HG03064 (cell line): ENCODE measurements around the gene APC.
A peak's percentile ranks its signal among the peaks of the same experiment; 100 is the strongest.
"Not testable (repeated sequence)": the region's sequence is repeated elsewhere in the genome, so short reads cannot be mapped to it uniquely, and the experiment has no call there.

ENCODE experiments used
- ATAC-seq: cut with Tn5 transposase; IDR thresholded peaks from one replicate; pipeline ENCODE4 v1.9.1; 2021; ENCODE audit warnings: low read depth; ENCODE audit not compliant: unreplicated experiment

Gene APC

DNA sequence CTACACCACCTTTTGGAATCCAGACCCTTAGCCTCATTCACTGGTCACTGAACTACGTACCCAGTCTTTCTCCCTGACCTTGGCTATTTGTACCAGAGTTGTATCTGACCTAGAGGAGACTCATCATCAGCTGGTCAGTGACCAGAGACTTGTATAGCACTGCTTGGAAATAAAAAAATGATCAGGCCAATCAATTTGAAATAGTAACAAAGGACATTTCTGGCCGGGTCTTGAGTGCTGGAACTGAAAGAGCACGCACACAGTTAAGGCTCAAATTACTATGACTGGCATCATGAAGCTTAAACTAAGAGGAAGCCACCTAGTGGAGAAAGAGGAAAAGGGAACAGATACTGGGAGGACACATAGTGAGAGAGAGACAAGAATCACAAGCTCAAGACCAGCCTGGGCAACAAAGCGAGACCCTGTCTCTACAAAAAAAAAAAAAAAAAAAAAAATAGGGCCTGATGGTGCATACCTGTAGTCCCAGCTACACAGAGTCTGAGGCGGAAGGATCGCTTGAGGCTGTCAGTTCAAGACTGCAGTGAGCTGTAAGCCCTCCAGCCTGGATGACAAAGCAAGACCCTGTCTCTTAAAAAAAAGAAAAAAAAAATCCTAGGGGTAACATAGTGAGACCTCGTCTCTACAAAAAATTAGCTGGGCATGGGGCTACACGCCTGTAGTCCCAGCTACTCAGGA is 110.6 kb downstream of the APC start:
- ATAC-seq, result peak; percentile 100

DNA sequence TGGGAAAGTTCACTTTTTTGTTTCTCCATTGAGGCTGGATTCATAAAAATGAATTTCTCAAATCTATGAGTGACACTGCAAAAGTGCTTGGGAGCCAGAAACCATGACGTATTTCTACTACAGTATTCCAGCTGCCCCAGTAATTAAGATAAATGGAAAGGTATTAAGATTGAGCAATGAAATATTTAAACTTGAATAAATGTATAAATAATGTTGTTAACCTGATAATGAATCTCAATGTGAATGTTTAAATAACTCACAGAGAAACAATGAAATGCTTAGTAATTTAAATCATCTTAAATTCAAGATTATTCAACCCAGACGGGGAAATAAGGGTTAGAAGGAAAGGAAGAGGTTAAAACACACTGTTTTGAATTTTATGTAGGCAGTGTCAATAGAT is 112.2 kb downstream of the APC start:
- ATAC-seq, result no peak

DNA sequence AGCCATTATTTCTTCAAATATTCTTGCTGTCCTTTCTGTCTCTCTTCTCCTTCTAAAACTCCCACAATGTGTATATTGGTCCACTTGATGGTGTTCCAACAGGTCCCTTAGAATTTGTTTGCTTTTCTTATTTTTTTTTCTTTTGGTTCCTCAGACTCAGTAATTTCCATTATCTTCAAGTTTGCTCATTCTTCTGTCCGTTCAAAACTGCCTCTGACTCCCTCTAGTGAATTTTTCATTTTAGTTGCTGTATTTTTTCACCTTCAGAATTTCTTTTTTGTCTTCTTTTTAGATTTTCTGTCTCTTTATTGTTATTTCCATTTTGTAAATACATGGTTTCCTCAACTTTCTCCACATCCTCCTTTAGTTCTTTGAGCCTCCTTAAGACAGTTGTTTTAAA is 117.0 kb downstream of the APC start:
- ATAC-seq, result no peak

DNA sequence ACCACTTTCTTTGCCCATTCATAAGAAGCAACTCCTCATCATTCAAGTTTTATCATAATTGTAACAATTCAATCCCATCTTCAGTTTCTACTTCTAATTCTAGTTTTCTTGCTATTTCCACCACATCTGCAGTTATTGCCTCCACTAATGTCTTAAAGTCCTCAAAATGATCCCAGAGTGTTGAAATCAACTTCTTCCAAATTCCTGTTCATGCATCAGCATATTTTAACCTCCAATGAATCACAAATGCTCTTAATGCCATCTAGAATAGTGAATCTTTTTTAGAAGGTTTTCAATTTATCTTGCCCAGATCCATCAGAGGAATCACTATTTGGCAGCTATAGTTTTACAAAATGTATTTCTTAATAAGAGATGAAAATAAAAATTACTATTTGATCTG is 120.2 kb downstream of the APC start:
- ATAC-seq, result no peak

DNA sequence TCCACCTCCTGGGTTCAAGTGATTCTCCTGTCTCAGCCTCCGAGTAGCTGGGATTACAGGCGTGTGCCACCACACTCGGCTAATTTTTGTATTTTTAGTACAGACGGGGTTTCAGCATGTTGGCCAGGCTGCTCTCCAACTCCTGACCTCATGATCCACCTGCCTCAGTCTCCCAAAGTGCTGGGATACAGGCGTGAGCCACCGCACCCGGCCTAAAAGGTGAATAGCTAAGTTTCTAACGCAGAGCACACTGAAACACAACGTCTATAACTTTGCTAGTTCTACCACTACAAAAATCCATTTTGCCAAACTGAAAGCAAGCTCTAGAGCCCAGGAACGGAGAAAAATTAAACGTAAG is 122.9 kb downstream of the APC start:
- not testable (repeated sequence) for ATAC-seq

DNA sequence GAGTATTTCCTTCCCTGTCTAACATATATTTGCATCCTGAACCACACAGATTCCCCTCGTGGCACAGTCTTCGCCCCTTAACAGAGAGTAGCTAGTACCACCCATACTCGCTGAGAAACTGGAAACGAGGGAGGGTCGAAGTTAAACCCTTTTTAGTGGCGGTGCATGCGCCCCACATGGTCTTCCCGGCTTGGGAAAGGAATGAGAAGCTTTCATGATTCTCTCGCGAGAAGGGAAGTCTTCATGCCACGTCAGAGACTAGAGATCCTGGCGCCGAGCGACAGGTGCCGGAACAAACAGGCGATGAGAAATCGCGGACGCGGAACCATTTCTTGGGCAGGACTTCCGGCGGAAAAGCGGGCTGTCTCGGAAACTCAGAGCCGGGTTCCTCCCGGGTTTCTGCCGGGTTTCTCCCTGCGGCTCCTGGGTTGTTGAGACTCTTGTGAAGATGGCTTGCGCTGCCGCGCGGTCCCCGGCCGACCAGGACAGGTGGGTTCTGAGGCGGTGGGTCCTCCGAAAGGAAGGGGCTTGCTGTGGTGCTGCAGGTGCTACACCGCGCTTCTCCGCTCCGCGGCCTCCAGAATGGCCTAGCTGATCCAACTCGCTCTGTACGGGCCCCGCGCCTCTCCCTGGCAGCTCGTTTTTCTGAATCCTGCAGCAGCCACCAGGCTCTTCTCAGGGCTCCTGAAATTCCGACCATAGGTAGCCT is 123.4 kb downstream of the APC start, which contains the start of gene SRP19:
Gene SRP19 (plus strand): TSS at position 359 of the 709 bp plus-strand sequence. CDS start 90 bp downstream, at position 449.
- ATAC-seq, result peak; percentile 99

DNA sequence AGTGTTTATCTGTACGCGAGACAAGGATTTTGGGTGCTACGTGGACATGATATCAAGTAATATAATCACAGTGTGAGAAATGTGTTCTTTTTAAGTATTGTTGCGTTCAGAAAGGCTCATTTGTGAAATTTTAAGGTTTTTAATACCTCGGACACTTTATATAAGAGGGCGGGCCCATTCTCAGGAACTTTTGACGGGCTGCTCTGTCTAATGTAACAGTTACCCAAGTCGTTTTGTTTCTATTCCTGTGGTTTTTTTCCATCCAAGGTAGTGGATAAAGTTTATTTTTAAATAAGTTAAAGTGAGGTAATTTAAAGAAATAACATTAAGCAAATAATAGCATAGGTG is 123.9 kb downstream of the APC start:
- ATAC-seq, result no peak

DNA sequence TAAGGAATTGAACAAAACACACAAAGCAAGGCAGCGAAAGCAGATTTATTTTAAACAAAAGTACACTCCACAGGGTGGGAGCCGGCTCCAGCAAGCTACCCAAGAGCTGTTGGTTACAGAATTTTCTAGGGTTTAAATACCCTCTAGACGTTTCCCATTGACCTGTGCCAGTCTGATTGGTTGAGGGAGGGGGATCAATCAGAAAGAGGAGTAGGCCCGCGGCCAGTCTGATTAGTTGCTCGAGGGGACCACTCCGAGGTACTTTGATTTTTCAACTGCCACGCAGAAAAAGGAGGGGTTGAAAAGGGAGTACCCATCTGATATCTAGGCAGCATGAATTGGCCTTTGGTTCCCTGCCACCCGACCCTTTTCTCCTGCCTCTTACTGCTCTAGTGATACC is 124.4 kb downstream of the APC start:
- ATAC-seq, result no peak

DNA sequence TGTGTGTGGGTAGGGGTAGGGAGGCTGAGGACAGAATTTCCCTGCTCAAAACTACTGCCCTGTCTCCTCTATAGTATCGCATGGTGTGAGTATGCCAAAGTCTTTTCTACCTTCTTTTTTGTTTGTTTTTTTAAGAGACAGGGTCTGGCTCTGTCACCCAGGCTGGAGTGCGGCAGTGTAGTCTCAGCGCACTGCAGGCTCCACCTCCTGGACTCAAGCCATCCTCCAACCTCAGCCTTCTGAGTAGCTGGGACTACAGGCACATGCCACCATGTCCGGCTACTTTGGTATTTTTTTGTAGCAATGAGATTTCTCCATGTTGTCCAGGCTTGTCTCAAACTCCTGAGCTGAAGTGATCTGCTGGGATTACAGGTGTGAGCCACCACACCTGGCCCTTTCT is 125.9 kb downstream of the APC start:
- ATAC-seq, result no peak

DNA sequence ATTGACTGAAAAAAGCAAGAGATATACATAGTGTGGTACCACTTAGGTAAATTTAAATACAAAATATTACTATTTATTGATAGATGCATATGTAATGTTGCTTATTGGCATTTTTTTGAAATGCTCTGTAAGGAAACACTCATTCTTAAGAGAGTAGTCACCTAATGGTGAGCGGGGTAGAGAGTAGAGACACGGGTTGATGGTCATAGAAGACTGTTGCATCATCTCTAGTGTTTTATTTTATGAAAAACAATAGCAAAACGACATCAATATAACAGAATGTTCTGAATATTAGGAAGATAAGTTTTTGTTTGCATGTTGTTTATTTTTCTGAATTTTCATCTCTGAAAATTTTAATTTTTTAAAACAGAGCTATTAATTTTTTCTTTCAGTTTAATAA is 127.4 kb downstream of the APC start:
- no peak for ATAC-seq

DNA sequence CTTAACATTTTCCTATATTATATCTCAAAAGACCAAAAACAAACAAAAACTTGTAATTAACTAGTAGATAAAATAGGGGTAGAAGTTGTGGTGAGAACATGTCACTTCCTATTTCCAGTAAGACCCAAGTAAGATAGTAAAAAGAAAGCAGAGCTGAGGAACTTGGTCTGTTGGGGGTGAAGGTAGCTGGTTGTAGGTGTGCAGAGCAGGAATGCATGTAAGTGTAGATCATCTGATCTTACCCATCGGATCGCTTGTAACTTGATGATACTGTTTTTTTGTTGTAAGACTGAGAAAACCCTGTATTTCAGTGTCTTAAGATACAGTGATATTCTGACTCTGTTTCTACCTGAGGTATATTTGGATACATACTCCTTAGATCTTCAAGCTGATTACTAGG is 129.1 kb downstream of the APC start:
- ATAC-seq, result no peak

DNA sequence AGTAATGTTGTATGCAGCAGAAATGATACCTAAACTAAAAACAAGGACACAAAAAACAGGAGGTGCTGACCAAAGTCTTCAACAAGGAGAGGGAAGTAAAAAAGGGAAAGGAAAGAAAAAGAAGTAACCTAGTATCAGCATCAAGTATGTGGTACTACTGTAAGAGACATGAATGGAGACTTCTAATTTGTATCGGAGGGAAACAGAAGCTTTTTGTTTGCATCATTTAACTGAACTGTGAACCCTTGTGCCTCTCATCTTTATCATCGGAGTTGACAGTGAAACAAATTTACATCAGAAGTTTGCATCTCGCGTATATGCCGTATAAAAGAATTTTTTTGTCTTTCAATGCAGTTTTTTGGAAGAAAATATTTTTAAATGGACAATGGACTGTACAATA is 129.7 kb downstream of the APC start:
- no peak for ATAC-seq

DNA sequence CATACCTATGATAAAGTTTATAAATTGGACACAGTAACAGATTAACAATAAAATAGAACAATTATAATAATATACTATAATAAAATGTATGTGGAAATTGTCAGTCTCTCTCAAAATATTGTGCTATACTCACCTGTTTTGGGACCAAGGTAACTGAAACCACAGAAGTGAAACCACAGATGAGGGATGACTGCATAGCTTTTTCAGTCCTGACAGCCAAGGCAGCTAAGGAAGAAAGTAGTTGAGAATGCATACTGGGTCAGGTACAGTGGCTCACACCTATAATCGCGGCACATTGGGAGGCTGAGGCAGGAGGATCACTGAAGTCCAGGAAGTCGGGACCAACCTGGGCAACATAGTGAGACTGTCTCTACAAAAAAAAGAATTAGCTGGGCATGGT is 132.3 kb downstream of the APC start:
- no peak for ATAC-seq

DNA sequence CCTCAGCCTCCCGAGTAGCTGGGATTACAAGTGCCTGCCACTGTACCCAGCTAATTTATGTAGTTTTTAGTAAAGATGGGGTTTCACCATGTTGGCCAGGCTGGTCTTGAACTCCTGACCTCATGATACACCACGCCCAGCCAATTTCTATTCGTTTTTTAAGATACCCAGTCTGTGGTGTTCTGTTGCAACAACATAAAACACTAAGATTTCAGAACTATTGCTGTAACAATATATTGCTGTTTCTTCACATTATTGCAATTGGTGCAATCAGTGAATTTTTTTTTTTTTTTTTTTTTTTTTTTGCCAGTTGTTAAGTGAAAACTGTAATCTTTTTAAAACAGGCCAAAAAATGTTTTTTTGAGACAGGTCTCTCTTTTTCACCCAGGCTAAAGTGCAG is 133.3 kb downstream of the APC start:
- ATAC-seq, result no peak

DNA sequence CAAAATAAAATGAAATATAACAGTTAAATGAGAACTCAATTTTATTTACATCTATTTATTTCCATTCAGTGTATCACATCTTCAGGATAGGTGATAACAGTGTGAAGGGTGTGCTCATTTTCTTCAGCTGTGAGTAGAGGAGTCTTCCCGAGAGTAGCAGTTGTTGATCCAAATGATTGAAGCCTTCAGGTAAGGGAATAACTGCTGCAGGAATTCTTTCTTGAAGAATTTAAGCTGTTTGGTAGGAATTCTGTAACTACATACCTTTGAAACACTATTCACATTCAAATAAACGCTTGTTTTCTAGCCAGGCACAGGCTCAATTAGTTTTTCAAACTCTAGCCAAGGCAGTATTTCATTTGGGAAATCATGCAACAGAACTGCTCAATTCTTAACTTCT is 138.7 kb downstream of the APC start:
- ATAC-seq, result no peak

DNA sequence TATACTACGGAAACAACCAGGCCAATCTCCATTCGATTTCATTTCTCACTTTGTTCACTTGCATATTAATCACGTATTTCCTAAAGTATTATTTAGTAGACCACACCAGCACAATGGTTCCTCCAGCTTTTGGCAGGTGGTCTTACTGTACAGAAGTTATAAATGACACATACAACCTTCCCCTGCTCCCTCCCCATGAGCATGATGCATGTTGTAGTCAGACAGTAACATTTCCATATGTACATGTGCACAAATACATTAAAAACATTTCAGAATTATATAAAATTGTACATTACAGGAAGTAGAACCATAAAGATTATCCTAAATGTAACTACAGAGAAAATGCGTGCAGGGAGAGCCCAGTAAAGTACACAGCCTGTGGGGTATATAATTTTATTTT is 140.4 kb downstream of the APC start:
- ATAC-seq, result no peak

DNA sequence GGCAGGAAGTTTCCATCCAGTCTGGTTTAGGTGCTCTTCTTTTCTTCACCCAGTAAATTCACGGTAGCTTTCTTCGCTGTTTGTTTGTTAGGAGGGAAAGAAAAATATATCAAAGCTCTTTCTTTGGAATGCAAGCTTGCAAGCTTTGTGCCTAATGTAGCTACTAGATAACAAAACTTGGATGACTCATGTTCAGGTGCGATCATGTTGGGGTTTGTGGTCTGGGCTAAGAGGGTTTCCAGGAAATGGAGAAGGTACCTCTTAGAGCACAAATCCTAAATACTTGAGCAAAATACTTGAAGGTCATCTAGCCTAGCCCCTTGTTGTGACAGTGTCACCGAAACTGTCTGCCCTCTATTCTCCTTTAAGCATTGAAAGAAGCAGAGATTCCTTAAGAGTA is 141.1 kb downstream of the APC start:
- no peak for ATAC-seq

DNA sequence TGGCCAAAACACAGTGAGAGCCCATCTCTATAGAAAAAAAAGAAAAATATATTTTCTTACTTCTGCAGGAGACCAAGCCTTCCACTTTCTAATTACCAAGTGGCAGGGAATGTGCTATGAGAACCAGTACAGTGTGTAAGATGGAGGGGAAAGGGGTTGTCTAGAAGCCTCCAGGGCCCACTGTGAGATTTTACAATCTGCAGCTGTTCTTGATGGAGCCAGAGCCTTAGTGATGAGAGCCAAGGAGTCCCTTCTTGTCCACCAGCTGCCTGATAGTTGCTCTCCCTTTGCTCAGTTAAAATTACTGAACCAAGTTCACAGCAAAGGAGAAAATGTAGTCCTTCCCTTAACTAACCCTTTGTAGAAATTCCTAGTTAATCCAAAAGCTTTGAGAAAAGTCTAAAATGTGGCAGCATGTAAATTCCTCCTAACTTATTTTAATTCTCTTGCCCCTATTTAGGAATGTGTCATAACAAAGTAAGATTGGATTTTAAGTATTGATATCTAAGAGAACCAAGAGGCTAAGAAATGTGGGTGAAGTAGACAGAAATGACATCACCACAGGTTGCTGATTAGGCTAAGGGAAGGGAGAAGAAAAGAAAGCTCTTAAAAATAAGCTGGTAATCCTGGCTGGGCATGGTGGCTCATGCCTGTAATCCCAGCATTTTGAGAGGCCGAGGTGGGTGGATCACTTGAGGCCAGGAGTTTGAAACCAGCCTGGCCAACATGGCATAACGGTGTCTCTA is 142.7 kb downstream of the APC start:
- ATAC-seq, result no peak

DNA sequence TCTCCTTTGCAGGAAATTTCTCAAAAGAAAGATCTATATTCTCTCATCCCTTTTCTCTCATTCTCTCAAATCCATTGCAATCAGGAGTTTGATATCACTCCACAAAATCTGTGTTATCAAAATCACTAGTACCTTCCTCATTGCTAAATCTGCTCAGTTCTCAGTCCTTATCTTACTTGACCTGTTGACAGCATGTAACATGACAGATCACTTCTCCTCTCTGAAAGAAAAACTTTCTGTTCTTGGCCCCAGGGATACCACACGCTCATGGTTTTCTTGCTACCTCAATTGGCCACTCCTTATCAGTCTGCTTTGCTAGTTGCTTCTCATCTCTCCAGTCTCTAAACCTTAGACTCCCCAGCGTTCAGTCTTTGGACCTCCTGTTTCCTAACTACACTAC is 145.5 kb downstream of the APC start:
- ATAC-seq, result no peak

DNA sequence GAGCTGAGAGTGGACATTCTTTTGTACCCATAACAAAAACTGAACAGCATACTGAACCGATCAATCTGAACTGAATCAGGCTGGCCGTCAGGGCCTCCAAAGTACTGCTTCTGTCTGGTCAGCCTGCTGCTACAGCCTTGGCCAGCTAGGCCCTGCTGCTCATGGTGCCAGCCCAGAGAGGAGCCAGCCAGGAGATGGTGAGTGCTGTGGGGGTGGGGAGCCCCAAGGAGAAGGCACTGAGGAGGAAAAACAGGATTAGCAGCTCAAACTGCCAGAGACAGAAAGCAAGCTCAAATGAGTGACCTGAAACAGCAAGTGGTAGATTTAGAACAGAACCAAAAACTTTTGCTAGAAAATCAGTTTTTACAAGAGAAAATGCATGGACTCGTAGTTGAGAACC is 147.3 kb downstream of the APC start:
- ATAC-seq, result no peak

DNA sequence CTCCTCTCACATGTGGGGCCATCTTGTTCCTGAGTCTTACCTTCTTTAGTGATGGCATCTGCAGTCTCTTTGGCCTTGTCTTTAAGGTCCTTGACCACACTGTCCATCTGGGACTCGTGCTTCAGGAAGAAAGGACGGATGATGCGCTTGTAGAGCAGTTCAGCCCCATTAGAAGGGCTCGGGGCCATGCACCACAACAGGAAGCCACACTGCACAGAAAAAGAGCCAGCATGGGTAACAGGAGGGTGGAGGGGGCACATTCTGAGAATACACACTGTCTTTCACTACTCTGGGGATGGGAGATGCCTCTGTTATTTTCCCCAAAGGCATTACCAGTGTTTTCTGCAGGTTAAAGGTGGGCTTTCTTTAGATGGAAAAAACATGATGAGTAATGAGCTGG is 149.3 kb downstream of the APC start:
- no peak for ATAC-seq

DNA sequence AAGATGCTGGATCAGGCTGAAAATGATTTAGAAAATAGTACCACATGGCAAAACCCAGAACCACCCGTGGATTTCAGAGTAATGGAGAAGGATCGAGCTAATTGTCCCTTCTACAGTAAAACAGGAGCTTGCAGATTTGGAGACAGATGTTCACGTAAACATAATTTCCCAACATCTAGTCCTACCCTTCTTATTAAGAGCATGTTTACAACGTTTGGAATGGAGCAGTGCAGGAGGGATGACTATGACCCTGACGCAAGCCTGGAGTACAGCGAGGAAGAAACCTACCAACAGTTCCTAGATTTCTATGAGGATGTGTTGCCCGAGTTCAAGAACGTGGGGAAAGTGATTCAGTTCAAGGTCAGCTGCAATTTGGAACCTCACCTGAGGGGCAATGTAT is 154.4 kb downstream of the APC start:
- not testable (repeated sequence) for ATAC-seq
